ENCODE results near the gene RAVER1.

- TF ChIP-seq MTA1 (IDR thresholded peaks at IDR 0.05; ENCODE audit: borderline replicate concordance), result no peak
- TF ChIP-seq ZFP36 (IDR thresholded peaks at IDR 0.05; ENCODE audit: low read depth, low read length, partially characterized antibody), result no peak
Observed at GRCh38 chr19:10353793-10354391, 20.6 kb upstream of the RAVER1 start.

Measured in K562 (cell line).